GM12878 (cell line): Measurements from ENCODE around the gene CNPPD1. TPM values are rescaled to one million over a fixed set of nuclear protein-coding genes. Genes with fewer than 3 reads are reported as not detected.

Experiments used
- ESRRA ChIP-seq: IDR thresholded peaks from 2 replicates; pipeline ENCODE4 v1.6.1; 2012; ENCODE audit warnings: mild to moderate bottlenecking, low read length, improper control_type of control experiment
- NR2C1 ChIP-seq: fragments of 450-650 bp; IDR thresholded peaks from 2 replicates; pipeline ENCODE4 v1.6.1; 2017; ENCODE audit warnings: antibody characterized with exemption, mild to moderate bottlenecking, moderate library complexity
- RELA ChIP-seq: fragments of 450-650 bp; IDR thresholded peaks from 2 replicates; pipeline ENCODE4 v1.8.0; 2014; ENCODE audit warnings: borderline replicate concordance; ENCODE audit not compliant: partially characterized antibody
- SP1 ChIP-seq: IDR thresholded peaks from one replicate; pipeline ENCODE4 v1.6.1; 2011; ENCODE audit warnings: low read depth, low read length
- TARDBP ChIP-seq: IDR thresholded peaks from 2 replicates; pipeline ENCODE4 v1.6.1; 2016; ENCODE audit warnings: borderline replicate concordance
- YBX1 ChIP-seq: fragments of 450-650 bp; IDR thresholded peaks from 2 replicates; pipeline ENCODE4 v1.6.1; 2016; ENCODE audit warnings: antibody characterized with exemption
- ZNF207 ChIP-seq: fragments of 450-650 bp; IDR thresholded peaks from 2 replicates; pipeline ENCODE4 v1.6.1; 2014; ENCODE audit warnings: antibody characterized with exemption, mild to moderate bottlenecking, borderline replicate concordance
- polyA plus RNA-seq, 11 experiments: library from polyadenylated mRNA; depleted of rRNA in 4 of 11; unstranded in 6 of 11; stranded (reverse) in 5 of 11; fragments of >200 nt; fragmentation: Nextera tagmentation in 4 of 11; fragmentation: Illumina TruSeq in 1 of 11; extraction: Ambion mirVana in 4 of 11; extraction: Trizol in 1 of 11; gene quantifications; 1 replicate in 1 of 11; 2 replicates in 10 of 11; pipeline versions ENCODE4 v1.2.1 to v1.2.3, GENCODE V29; 2011 to 2016; ENCODE audit warnings: inconsistent platforms in 2 of 11, missing spikeins in 2 of 11, low read depth in 1 of 11
- total RNA-seq, 4 experiments: library from RNA; depleted of rRNA in 3 of 4; stranded (reverse); fragments of >200 nt in 3 of 4; fragmentation: Illumina TruSeq in 1 of 4; extraction: Trizol in 1 of 4; gene quantifications; 2 replicates each; pipeline versions ENCODE4 v1.2.1 to v1.2.3, GENCODE V29; 2013 to 2021
- TF ChIP-seq, protein P1 (sequence below): fragments of 450-650 bp; IDR thresholded peaks from 2 replicates; pipeline ENCODE4 v1.6.1; 2016; ENCODE audit warnings: mild to moderate bottlenecking, moderate library complexity, borderline replicate concordance
- TF ChIP-seq, protein P2 (sequence below): IDR thresholded peaks from 2 replicates; pipeline ENCODE4 v1.6.1; 2012; ENCODE audit warnings: low read depth, low read length, improper control_type of control experiment
- TF ChIP-seq, protein P3 (sequence below): IDR thresholded peaks from 2 replicates; pipeline ENCODE4 v1.6.1; 2011; ENCODE audit warnings: borderline replicate concordance, low read depth, mild to moderate bottlenecking, moderate library complexity, low read length; ENCODE audit not compliant: insufficient read depth, poor library complexity, severe bottlenecking
- TF ChIP-seq, protein P4 (sequence below): IDR thresholded peaks from 2 replicates; pipeline ENCODE4 v1.6.1; 2012; ENCODE audit warnings: improper control_type of control experiment, low read depth, low read length; ENCODE audit not compliant: insufficient replicate concordance
- TF ChIP-seq, protein P5 (sequence below): IDR thresholded peaks from 2 replicates; pipeline ENCODE4 v1.6.1; 2012; ENCODE audit warnings: low read depth, low read length, improper control_type of control experiment
- TF ChIP-seq, protein P6 (sequence below): IDR thresholded peaks from 2 replicates; pipeline ENCODE4 v1.6.1; 2012; ENCODE audit warnings: low read depth, low read length, improper control_type of control experiment
- TF ChIP-seq, protein P7 (sequence below): IDR thresholded peaks from 2 replicates; pipeline ENCODE4 v1.6.1; 2011; ENCODE audit warnings: low read depth, low read length, improper control_type of control experiment, borderline replicate concordance

CNPPD1 gene
- total and polyA plus RNA-seq, 10 of the 15 experiments (the other 5 are each of a cell fraction or from before 2014, with no cell fraction given) = 12.2 to 86.6 (median 43.4) TPM

DNA sequence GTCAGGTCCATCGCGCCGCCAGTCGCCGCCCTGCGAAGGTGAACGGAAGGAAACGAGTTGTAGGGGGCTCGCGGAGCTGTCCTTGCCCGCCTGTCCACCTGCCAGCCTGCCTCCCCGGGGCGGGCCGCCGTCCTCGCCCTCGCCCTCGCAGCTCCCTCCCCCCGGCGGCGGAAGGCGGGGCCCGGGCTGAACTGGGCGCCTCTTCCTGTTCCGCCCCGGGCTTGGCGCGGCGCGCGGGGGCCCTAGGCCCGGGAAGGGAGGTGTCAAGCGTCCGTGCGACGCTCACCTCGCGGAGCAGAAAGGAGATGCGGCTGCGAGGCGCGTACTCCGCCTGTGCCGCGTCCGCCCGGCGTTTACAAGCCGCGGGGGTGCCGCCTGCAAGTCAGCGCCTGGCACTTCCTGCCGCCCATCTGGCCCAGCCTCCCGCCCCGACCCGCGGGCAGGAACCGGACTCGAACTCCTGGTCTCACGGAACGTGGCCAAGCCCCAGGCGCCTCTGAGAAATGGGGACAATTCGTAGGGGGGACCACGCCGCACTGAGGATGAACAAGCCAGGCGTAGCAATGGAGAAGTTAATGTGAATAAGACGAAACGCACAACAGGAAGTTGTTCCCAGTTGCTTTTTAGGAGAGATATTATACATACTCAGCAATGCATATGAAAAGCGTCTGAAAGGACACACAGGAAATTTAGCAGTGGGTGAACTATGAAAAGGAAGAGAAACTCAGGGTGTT, at the start of gene CNPPD1 (continued):
- TF ChIP-seq RELA = peak; percentile 61
- no peak for TF ChIP-seq YBX1
- TF ChIP-seq ZNF207 = no peak
- TF ChIP-seq, protein P1, sequence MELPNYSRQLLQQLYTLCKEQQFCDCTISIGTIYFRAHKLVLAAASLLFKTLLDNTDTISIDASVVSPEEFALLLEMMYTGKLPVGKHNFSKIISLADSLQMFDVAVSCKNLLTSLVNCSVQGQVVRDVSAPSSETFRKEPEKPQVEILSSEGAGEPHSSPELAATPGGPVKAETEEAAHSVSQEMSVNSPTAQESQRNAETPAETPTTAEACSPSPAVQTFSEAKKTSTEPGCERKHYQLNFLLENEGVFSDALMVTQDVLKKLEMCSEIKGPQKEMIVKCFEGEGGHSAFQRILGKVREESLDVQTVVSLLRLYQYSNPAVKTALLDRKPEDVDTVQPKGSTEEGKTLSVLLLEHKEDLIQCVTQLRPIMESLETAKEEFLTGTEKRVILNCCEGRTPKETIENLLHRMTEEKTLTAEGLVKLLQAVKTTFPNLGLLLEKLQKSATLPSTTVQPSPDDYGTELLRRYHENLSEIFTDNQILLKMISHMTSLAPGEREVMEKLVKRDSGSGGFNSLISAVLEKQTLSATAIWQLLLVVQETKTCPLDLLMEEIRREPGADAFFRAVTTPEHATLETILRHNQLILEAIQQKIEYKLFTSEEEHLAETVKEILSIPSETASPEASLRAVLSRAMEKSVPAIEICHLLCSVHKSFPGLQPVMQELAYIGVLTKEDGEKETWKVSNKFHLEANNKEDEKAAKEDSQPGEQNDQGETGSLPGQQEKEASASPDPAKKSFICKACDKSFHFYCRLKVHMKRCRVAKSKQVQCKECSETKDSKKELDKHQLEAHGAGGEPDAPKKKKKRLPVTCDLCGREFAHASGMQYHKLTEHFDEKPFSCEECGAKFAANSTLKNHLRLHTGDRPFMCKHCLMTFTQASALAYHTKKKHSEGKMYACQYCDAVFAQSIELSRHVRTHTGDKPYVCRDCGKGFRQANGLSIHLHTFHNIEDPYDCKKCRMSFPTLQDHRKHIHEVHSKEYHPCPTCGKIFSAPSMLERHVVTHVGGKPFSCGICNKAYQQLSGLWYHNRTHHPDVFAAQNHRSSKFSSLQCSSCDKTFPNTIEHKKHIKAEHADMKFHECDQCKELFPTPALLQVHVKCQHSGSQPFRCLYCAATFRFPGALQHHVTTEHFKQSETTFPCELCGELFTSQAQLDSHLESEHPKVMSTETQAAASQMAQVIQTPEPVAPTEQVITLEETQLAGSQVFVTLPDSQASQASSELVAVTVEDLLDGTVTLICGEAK = peak; percentile 63; the same call in 1 of the 2 replicates
- TF ChIP-seq, protein P2, sequence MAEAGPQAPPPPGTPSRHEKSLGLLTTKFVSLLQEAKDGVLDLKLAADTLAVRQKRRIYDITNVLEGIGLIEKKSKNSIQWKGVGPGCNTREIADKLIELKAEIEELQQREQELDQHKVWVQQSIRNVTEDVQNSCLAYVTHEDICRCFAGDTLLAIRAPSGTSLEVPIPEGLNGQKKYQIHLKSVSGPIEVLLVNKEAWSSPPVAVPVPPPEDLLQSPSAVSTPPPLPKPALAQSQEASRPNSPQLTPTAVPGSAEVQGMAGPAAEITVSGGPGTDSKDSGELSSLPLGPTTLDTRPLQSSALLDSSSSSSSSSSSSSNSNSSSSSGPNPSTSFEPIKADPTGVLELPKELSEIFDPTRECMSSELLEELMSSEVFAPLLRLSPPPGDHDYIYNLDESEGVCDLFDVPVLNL = no peak
- no peak for TF ChIP-seq ESRRA
- TF ChIP-seq, protein P3, sequence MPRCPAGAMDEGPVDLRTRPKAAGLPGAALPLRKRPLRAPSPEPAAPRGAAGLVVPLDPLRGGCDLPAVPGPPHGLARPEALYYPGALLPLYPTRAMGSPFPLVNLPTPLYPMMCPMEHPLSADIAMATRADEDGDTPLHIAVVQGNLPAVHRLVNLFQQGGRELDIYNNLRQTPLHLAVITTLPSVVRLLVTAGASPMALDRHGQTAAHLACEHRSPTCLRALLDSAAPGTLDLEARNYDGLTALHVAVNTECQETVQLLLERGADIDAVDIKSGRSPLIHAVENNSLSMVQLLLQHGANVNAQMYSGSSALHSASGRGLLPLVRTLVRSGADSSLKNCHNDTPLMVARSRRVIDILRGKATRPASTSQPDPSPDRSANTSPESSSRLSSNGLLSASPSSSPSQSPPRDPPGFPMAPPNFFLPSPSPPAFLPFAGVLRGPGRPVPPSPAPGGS = no peak
- TF ChIP-seq, protein P4, sequence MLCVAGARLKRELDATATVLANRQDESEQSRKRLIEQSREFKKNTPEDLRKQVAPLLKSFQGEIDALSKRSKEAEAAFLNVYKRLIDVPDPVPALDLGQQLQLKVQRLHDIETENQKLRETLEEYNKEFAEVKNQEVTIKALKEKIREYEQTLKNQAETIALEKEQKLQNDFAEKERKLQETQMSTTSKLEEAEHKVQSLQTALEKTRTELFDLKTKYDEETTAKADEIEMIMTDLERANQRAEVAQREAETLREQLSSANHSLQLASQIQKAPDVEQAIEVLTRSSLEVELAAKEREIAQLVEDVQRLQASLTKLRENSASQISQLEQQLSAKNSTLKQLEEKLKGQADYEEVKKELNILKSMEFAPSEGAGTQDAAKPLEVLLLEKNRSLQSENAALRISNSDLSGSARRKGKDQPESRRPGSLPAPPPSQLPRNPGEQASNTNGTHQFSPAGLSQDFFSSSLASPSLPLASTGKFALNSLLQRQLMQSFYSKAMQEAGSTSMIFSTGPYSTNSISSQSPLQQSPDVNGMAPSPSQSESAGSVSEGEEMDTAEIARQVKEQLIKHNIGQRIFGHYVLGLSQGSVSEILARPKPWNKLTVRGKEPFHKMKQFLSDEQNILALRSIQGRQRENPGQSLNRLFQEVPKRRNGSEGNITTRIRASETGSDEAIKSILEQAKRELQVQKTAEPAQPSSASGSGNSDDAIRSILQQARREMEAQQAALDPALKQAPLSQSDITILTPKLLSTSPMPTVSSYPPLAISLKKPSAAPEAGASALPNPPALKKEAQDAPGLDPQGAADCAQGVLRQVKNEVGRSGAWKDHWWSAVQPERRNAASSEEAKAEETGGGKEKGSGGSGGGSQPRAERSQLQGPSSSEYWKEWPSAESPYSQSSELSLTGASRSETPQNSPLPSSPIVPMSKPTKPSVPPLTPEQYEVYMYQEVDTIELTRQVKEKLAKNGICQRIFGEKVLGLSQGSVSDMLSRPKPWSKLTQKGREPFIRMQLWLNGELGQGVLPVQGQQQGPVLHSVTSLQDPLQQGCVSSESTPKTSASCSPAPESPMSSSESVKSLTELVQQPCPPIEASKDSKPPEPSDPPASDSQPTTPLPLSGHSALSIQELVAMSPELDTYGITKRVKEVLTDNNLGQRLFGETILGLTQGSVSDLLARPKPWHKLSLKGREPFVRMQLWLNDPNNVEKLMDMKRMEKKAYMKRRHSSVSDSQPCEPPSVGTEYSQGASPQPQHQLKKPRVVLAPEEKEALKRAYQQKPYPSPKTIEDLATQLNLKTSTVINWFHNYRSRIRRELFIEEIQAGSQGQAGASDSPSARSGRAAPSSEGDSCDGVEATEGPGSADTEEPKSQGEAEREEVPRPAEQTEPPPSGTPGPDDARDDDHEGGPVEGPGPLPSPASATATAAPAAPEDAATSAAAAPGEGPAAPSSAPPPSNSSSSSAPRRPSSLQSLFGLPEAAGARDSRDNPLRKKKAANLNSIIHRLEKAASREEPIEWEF = no peak
- no peak for TF ChIP-seq TARDBP
- peak; percentile 42; the same call in 1 of the 2 replicates for TF ChIP-seq NR2C1
- no peak for TF ChIP-seq SP1
- TF ChIP-seq, protein P5, sequence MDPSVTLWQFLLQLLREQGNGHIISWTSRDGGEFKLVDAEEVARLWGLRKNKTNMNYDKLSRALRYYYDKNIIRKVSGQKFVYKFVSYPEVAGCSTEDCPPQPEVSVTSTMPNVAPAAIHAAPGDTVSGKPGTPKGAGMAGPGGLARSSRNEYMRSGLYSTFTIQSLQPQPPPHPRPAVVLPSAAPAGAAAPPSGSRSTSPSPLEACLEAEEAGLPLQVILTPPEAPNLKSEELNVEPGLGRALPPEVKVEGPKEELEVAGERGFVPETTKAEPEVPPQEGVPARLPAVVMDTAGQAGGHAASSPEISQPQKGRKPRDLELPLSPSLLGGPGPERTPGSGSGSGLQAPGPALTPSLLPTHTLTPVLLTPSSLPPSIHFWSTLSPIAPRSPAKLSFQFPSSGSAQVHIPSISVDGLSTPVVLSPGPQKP = no peak; the same call in 1 of the 2 replicates
- TF ChIP-seq, protein P6, sequence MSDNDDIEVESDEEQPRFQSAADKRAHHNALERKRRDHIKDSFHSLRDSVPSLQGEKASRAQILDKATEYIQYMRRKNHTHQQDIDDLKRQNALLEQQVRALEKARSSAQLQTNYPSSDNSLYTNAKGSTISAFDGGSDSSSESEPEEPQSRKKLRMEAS = peak; percentile 84
- TF ChIP-seq, protein P7, sequence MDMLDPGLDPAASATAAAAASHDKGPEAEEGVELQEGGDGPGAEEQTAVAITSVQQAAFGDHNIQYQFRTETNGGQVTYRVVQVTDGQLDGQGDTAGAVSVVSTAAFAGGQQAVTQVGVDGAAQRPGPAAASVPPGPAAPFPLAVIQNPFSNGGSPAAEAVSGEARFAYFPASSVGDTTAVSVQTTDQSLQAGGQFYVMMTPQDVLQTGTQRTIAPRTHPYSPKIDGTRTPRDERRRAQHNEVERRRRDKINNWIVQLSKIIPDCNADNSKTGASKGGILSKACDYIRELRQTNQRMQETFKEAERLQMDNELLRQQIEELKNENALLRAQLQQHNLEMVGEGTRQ = no peak
